Type B pancreatic cell (in vitro differentiated cells): ENCODE results near the gene FBXO24. TPM values are rescaled to one million over a fixed set of nuclear protein-coding genes. Genes with fewer than 3 reads are reported as not detected.
"Not testable (repeated sequence)": the region's sequence is repeated elsewhere in the genome, so short reads cannot be mapped to it uniquely, and the experiment has no call there.

Source experiments
- DNase-seq: peaks from one replicate; pipeline ENCODE4 v3.0.0; 2021; ENCODE audit warnings: mixed read lengths; ENCODE audit not compliant: unreplicated experiment; ENCODE audit errors: extremely low spot score
- H3K27ac Mint-ChIP-seq: 2 replicates; pipeline ENCODE4 v1.8.0; 2021; ENCODE audit warnings: mild to moderate bottlenecking, mixed read lengths
- H3K27me3 Mint-ChIP-seq: 2 replicates; pipeline ENCODE4 v1.8.0; 2021; ENCODE audit warnings: mixed read lengths
- H3K36me3 Mint-ChIP-seq: 2 replicates; pipeline ENCODE4 v1.8.0; 2021; ENCODE audit warnings: mixed read lengths
- H3K4me1 Mint-ChIP-seq: one replicate; pipeline ENCODE4 v1.8.0; 2021; ENCODE audit warnings: mixed read lengths; ENCODE audit not compliant: unreplicated experiment
- H3K4me3 Mint-ChIP-seq: 2 replicates; pipeline ENCODE4 v1.8.0; 2021; ENCODE audit warnings: mild to moderate bottlenecking, mixed read lengths
- H3K9me3 Mint-ChIP-seq: 2 replicates; pipeline ENCODE4 v1.8.0; 2021; ENCODE audit warnings: mixed read lengths
- CTCF ChIP-seq: fragments of 200-600 bp; sonication (generic); conservative IDR thresholded peaks from 2 replicates; pipeline ENCODE4 v1.5.0; 2021; ENCODE audit warnings: antibody characterized with exemption, mild to moderate bottlenecking
- total RNA-seq: library from RNA; stranded (reverse); gene quantifications from 2 replicates; pipeline ENCODE4 v1.2.1, GENCODE V29; 2021; ENCODE audit warnings: low replicate concordance

Gene FBXO24
- total RNA-seq, 1 donor from 2014 or later, result 0.77 TPM

- Mint-ChIP-seq H3K4me1 (peaks cover 42% of the 10 kb centered on the region), H3K4me3 (peak overlapping the region; percentile 91), H3K27ac (no peak overlapping the region), H3K9me3 (no peaks in the 10 kb centered on the region), H3K27me3 (no peaks in the 10 kb centered on the region), H3K36me3 (no peaks in the 10 kb centered on the region)
- DNase-seq, result no peak
- TF ChIP-seq CTCF, result no peak
These were observed 45.9 kb upstream of the FBXO24 start for GRCh38 chr7:100540073-100540723.

- H3K4me1 Mint-ChIP-seq, result peaks cover 54% of the 10 kb centered on the region
- peak overlapping the region; percentile 26 for H3K27ac Mint-ChIP-seq
- H3K36me3 Mint-ChIP-seq, H3K9me3 Mint-ChIP-seq, H3K27me3 Mint-ChIP-seq, DNase-seq: not testable (repeated sequence)
- peak overlapping the region; percentile 21 for H3K4me3 Mint-ChIP-seq
These were observed 44.8 kb upstream of the FBXO24 start for GRCh38 chr7:100541309-100541708.

- DNase-seq, result no peak
- H3K4me3 Mint-ChIP-seq, result no peak overlapping the region
- peaks cover 66% of the 10 kb centered on the region for H3K4me1 Mint-ChIP-seq
- H3K27ac Mint-ChIP-seq, result peak overlapping the region; percentile 1
- no peaks in the 10 kb centered on the region for H3K36me3 Mint-ChIP-seq
- H3K27me3 Mint-ChIP-seq, result no peaks in the 10 kb centered on the region
- H3K9me3 Mint-ChIP-seq, result no peaks in the 10 kb centered on the region
- no peak for TF ChIP-seq CTCF
These were observed 42.5 kb upstream of the FBXO24 start for GRCh38 chr7:100543586-100543985.

GRCh38 chr7:100544386-100544785, 41.7 kb upstream of the FBXO24 start:
- Mint-ChIP-seq H3K27ac (peak overlapping the region; percentile 89), H3K4me3 (peak overlapping the region; percentile 41), H3K9me3 (no peaks in the 10 kb centered on the region), H3K4me1 (peaks cover 60% of the 10 kb centered on the region), H3K36me3 (no peaks in the 10 kb centered on the region), H3K27me3 (no peaks in the 10 kb centered on the region)
- no peak for DNase-seq
- TF ChIP-seq CTCF, result no peak

GRCh38 chr7:100544967-100545359, 41.2 kb upstream of the FBXO24 start:
- H3K4me1 Mint-ChIP-seq, result peaks cover 60% of the 10 kb centered on the region
- no peaks in the 10 kb centered on the region for H3K27me3 Mint-ChIP-seq
- no peak for TF ChIP-seq CTCF
- peak overlapping the region; percentile 41 for H3K4me3 Mint-ChIP-seq
- H3K9me3 Mint-ChIP-seq, result no peaks in the 10 kb centered on the region
- no peaks in the 10 kb centered on the region for H3K36me3 Mint-ChIP-seq
- DNase-seq, result no peak
- H3K27ac Mint-ChIP-seq, result peak overlapping the region; percentile 89

- H3K4me3 Mint-ChIP-seq, result peak overlapping the region; percentile 59
- peaks cover 60% of the 10 kb centered on the region for H3K4me1 Mint-ChIP-seq
- H3K27me3 Mint-ChIP-seq, result no peaks in the 10 kb centered on the region
- no peak for DNase-seq
- H3K36me3 Mint-ChIP-seq, result peaks cover 2% of the 10 kb centered on the region
- H3K27ac Mint-ChIP-seq, result peak overlapping the region; percentile 89
- H3K9me3 Mint-ChIP-seq, result no peaks in the 10 kb centered on the region
- TF ChIP-seq CTCF, result peak; percentile 21
These were observed 40.6 kb upstream of the FBXO24 start for GRCh38 chr7:100545360-100546128.
